ENCODE data around the gene BCL2.

BCL2 gene

GRCh38 chr18:63288311-63288710 lies 31.3 kb downstream of the BCL2 start:
- Histone ChIP-seq H3K4me2 (no peak overlapping the region), H3K27me3 (ENCODE audit: insufficient read depth, low read depth) (no peaks in the 10 kb centered on the region), H3K79me2 (ENCODE audit: insufficient read depth, low read depth) (peaks cover 31% of the 10 kb centered on the region; the same call in 1 of the 2 replicates), H3K4me1 (ENCODE audit: low read depth, poor library complexity, severe bottlenecking) (peaks cover 19% of the 10 kb centered on the region), H3K9ac (no peak overlapping the region), H4K20me1 (ENCODE audit: insufficient read depth) (no peaks in the 10 kb centered on the region), H3K4me3 (IDR thresholded peaks at IDR 0.05; ENCODE audit: insufficient read depth, low read depth, low read length) (no peak overlapping the region), H3K36me3 (ENCODE audit: insufficient read depth) (no peaks in the 10 kb centered on the region; the same call in 1 of the 2 replicates), H2AFZ (ENCODE audit: low read depth) (no peak overlapping the region), H3K27ac (no peak overlapping the region)
- TF ChIP-seq, protein P1, sequence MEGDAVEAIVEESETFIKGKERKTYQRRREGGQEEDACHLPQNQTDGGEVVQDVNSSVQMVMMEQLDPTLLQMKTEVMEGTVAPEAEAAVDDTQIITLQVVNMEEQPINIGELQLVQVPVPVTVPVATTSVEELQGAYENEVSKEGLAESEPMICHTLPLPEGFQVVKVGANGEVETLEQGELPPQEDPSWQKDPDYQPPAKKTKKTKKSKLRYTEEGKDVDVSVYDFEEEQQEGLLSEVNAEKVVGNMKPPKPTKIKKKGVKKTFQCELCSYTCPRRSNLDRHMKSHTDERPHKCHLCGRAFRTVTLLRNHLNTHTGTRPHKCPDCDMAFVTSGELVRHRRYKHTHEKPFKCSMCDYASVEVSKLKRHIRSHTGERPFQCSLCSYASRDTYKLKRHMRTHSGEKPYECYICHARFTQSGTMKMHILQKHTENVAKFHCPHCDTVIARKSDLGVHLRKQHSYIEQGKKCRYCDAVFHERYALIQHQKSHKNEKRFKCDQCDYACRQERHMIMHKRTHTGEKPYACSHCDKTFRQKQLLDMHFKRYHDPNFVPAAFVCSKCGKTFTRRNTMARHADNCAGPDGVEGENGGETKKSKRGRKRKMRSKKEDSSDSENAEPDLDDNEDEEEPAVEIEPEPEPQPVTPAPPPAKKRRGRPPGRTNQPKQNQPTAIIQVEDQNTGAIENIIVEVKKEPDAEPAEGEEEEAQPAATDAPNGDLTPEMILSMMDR (conservative IDR thresholded peaks at IDR 0.05; ENCODE audit: low read depth, low read length) = no peak

DNA sequence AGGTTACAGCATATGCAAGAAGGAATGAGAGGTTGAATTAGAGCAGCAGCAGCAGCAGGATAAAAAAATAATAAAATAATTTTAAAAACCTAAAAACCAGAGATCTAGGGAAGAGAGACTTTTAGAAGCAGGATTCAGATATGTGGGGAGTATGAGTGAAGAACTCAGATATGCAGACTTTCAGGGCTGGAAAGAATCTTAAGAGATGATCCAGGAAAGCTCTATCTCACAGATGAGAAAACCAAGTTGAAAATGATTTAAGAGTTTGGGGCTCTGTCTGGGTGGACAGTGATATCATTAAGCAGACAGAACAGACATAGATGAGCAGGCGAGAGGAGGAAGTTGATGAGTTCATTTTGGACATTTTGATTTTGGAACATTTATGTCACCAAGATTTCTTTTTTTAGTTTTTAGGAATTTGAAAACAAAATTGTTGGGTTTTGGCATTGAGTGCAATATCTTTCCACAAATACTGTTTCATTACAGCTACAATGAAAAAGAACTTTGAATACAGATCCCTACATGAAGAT lies 31.8 kb downstream of the BCL2 start:
- Histone ChIP-seq H3K79me2 (ENCODE audit: insufficient read depth, low read depth) (peaks cover 31% of the 10 kb centered on the region; the same call in 1 of the 2 replicates), H3K4me3 (IDR thresholded peaks at IDR 0.05; ENCODE audit: insufficient read depth, low read depth, low read length) (no peak overlapping the region), H3K4me1 (ENCODE audit: low read depth, poor library complexity, severe bottlenecking) (peaks cover 16% of the 10 kb centered on the region), H4K20me1 (ENCODE audit: insufficient read depth) (no peaks in the 10 kb centered on the region), H3K4me2 (no peak overlapping the region), H2AFZ (ENCODE audit: low read depth) (no peak overlapping the region), H3K36me3 (ENCODE audit: insufficient read depth) (no peaks in the 10 kb centered on the region; the same call in 1 of the 2 replicates), H3K27me3 (ENCODE audit: insufficient read depth, low read depth) (no peaks in the 10 kb centered on the region), H3K9ac (no peak overlapping the region), H3K27ac (no peak overlapping the region)
- TF ChIP-seq, protein P1 (conservative IDR thresholded peaks at IDR 0.05; ENCODE audit: low read depth, low read length) = no peak

- H3K79me2 ChIP-seq (ENCODE audit: insufficient read depth, low read depth) = peaks cover 24% of the 10 kb centered on the region; the same call in 1 of the 2 replicates
- H3K4me3 ChIP-seq (IDR thresholded peaks at IDR 0.05; ENCODE audit: insufficient read depth, low read depth, low read length) = no peak overlapping the region
- no peak overlapping the region for H3K4me2 ChIP-seq
- no peaks in the 10 kb centered on the region for H3K27me3 ChIP-seq (ENCODE audit: insufficient read depth, low read depth)
- peaks cover 16% of the 10 kb centered on the region for H3K4me1 ChIP-seq (ENCODE audit: low read depth, poor library complexity, severe bottlenecking)
- no peak overlapping the region for H2AFZ ChIP-seq (ENCODE audit: low read depth)
- H3K36me3 ChIP-seq (ENCODE audit: insufficient read depth) = no peaks in the 10 kb centered on the region; the same call in 1 of the 2 replicates
- no peak overlapping the region for H3K9ac ChIP-seq
- no peak overlapping the region for H3K27ac ChIP-seq
- TF ChIP-seq, protein P1 (conservative IDR thresholded peaks at IDR 0.05; ENCODE audit: low read depth, low read length) = no peak
- no peaks in the 10 kb centered on the region for H4K20me1 ChIP-seq (ENCODE audit: insufficient read depth)
Measured at GRCh38 chr18:63286926-63287325, 32.6 kb downstream of the BCL2 start.

- H3K4me2 ChIP-seq = no peak overlapping the region
- peaks cover 28% of the 10 kb centered on the region; the same call in 1 of the 2 replicates for H3K79me2 ChIP-seq (ENCODE audit: insufficient read depth, low read depth)
- H3K27me3 ChIP-seq (ENCODE audit: insufficient read depth, low read depth) = no peaks in the 10 kb centered on the region
- TF ChIP-seq, protein P1 (conservative IDR thresholded peaks at IDR 0.05; ENCODE audit: low read depth, low read length) = no peak
- no peak overlapping the region for H3K9ac ChIP-seq
- H3K27ac ChIP-seq = no peak overlapping the region
- no peak overlapping the region for H3K4me3 ChIP-seq (IDR thresholded peaks at IDR 0.05; ENCODE audit: insufficient read depth, low read depth, low read length)
- H3K36me3 ChIP-seq (ENCODE audit: insufficient read depth) = no peaks in the 10 kb centered on the region
- no peaks in the 10 kb centered on the region for H4K20me1 ChIP-seq (ENCODE audit: insufficient read depth)
- H2AFZ ChIP-seq (ENCODE audit: low read depth) = no peak overlapping the region
- peaks cover 16% of the 10 kb centered on the region for H3K4me1 ChIP-seq (ENCODE audit: low read depth, poor library complexity, severe bottlenecking)
Measured at GRCh38 chr18:63284827-63285733, 34.5 kb downstream of the BCL2 start.

Measured in KMS-11 (cell line).